ENCODE measurements around the gene PIBF1. TPM values are rescaled to one million over a fixed set of nuclear protein-coding genes. Genes with fewer than 3 reads are reported as not detected.
A peak's percentile ranks its signal among the peaks of the same experiment; 100 is the strongest.

The PIBF1 gene
- total RNA-seq, 3 donors from 2014 or later: 18.5 to 24.6 (median 20.4) TPM

DNA sequence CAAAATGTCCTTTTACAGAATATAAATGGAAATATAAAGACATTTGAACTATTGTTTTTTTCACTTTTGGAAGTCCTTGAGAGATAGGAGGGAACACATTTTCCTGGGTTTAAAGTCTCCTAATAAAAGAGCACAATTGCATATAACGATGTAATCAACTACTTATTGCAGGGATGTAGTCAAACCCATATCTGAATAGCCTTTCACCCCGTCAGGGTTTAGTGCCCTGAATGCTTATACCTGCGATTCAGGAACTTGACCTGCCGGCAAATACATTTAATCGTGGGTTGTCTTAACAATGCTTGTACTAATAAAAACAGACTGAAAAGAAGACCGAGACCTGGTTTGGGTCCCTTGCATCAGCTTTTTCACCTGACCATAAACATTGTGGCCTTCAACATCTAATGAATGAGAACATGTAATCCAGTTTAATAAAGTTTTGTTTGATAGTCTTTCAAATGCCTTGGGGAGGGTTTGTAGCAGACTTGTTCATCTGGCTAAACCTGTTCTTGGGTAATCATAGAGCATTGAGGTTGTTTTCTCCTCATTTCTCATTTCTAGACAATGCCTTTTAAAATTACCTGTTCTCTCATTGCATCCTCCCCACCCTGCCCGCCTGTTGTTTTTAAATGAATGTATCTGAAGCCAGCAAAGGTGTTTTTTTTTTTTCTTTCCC lies 283.9 kb downstream of the PIBF1 start:
- TF ChIP-seq, protein P1, sequence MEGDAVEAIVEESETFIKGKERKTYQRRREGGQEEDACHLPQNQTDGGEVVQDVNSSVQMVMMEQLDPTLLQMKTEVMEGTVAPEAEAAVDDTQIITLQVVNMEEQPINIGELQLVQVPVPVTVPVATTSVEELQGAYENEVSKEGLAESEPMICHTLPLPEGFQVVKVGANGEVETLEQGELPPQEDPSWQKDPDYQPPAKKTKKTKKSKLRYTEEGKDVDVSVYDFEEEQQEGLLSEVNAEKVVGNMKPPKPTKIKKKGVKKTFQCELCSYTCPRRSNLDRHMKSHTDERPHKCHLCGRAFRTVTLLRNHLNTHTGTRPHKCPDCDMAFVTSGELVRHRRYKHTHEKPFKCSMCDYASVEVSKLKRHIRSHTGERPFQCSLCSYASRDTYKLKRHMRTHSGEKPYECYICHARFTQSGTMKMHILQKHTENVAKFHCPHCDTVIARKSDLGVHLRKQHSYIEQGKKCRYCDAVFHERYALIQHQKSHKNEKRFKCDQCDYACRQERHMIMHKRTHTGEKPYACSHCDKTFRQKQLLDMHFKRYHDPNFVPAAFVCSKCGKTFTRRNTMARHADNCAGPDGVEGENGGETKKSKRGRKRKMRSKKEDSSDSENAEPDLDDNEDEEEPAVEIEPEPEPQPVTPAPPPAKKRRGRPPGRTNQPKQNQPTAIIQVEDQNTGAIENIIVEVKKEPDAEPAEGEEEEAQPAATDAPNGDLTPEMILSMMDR (IDR thresholded peaks at IDR 0.05): no peak
- peak in 1 of 3 donors; percentile 68 for DNase-seq

More for the DNA sequence above, 283.9 kb downstream of the PIBF1 start:
- H3K4me1 ChIP-seq (ENCODE audit: low read depth): no peaks in the 10 kb centered on the region
- peak; percentile 71 for ATAC-seq
- no peaks in the 10 kb centered on the region for H3K36me3 ChIP-seq (ENCODE audit: low read depth)
- no peak overlapping the region for H3K4me3 ChIP-seq
- no peaks in the 10 kb centered on the region for H3K9me3 ChIP-seq
- intact Hi-C loops (cut with DNase I, micrococcal nuclease): no loop called here

Other genes starting within 250 kb of the PIBF1 start
- 1 to 10 TPM; 3.0 to 7.8 (median 5.7) TPM for gene MZT1, start 54.5 kb upstream of the PIBF1 start, total RNA-seq
- 10 to 100 TPM in 1 of 3 donors, 1 to 10 TPM in 2; 4.3 to 10.7 (median 7.6) TPM for gene BORA, start 54.2 kb upstream of the PIBF1 start, total RNA-seq
- 10 to 100 TPM; 18.5 to 22.2 (median 20.8) TPM for gene DIS3, start 233 bp upstream of the PIBF1 start, total RNA-seq